DOHH2 (cell line): Measurements from ENCODE around the gene IRAK2.

Source experiments
- EZH2phosphoT487 ChIP-seq: fragments of 200-600 bp; sonication (generic); IDR thresholded peaks from 2 replicates; pipeline ENCODE4 v1.6.1; 2017; ENCODE audit warnings: borderline replicate concordance, mild to moderate bottlenecking, antibody characterized with exemption, low read length, moderate library complexity, mixed read lengths
- TF ChIP-seq, protein P1 (sequence below): fragments of 200-600 bp; sonication (generic); IDR thresholded peaks from one replicate; pipeline ENCODE4 v1.5.1; 2014; ENCODE audit warnings: antibody characterized with exemption, mild to moderate bottlenecking, low read depth, low read length; ENCODE audit not compliant: poor library complexity, severe bottlenecking

DNA sequence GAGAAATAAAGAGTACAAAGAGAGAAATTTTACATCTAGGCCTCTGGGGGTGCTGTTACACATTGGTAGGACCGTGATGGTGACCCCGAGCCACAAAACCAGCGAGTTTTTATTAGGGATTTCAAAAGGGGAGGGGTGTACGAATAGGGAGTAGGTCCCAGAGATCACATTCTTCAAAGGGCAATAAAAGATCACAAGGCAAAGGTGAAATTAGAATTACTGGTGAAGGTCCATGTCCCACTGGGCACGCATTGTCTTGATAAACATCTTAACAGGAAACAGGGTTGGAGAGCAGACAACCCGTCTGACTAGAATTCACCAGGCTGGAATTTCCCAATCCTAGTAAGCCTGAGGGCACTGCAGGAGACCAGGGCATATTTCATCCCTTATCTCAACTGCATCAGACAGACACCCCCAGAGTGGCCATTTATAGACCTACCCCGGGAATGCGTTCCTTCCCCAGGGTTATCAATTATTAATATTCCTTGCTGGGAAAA is 4.3 kb downstream of the IRAK2 start:
- TF ChIP-seq, protein P1, sequence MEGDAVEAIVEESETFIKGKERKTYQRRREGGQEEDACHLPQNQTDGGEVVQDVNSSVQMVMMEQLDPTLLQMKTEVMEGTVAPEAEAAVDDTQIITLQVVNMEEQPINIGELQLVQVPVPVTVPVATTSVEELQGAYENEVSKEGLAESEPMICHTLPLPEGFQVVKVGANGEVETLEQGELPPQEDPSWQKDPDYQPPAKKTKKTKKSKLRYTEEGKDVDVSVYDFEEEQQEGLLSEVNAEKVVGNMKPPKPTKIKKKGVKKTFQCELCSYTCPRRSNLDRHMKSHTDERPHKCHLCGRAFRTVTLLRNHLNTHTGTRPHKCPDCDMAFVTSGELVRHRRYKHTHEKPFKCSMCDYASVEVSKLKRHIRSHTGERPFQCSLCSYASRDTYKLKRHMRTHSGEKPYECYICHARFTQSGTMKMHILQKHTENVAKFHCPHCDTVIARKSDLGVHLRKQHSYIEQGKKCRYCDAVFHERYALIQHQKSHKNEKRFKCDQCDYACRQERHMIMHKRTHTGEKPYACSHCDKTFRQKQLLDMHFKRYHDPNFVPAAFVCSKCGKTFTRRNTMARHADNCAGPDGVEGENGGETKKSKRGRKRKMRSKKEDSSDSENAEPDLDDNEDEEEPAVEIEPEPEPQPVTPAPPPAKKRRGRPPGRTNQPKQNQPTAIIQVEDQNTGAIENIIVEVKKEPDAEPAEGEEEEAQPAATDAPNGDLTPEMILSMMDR = peak; percentile 68
- no peak for TF ChIP-seq EZH2phosphoT487
